Tibial nerve (tissue), 3 donors: ENCODE data around the gene KCNQ1.

Experiments used
- EP300 ChIP-seq, 2 donors: sonication (generic); formaldehyde crosslinking; IDR thresholded peaks; one replicate each; pipeline ENCODE4 v1.6.1; 2017; ENCODE audit warnings: antibody characterized with exemption in 2 of 2, mild to moderate bottlenecking in 1 of 2
- POLR2A ChIP-seq, 2 donors: fragments of 450-650 bp; IDR thresholded peaks; one replicate each; pipeline ENCODE4 v1.6.1; 2017; ENCODE audit warnings: antibody characterized with exemption in 2 of 2, mild to moderate bottlenecking in 2 of 2, moderate library complexity in 2 of 2

GRCh38 chr11:2725368-2726300 lies 280.8 kb downstream of the KCNQ1 start:
- TF ChIP-seq EP300 (IDR thresholded peaks at IDR 0.05) (peak in 1 of 2 donors; percentile 69), POLR2A (IDR thresholded peaks at IDR 0.05) (no peak)
